Activated naive CD8-positive, alpha-beta T cell treated with anti-CD3 and anti-CD28 coated beads, Interleukin-2, amount 10 ng/mL, durations not matched to agents 7 days and 5 days (primary cell): ENCODE data around the gene XXYLT1. TPM values are rescaled to one million over a fixed set of nuclear protein-coding genes. Genes with fewer than 3 reads are reported as not detected.

Source experiments
- microRNA-seq: library from miRNA; unstranded; fragments of <30 nt; microRNA quantifications from one replicate; pipeline ENCODE4 v1.2.0, GENCODE V29; 2022
- total RNA-seq, 2 experiments: library from RNA; stranded (reverse); gene quantifications; one replicate each; pipeline ENCODE4 v1.2.3, GENCODE V29; 2021

XXYLT1 gene
- total RNA-seq, 2 experiments from 2014 or later, result 6.8 to 8.3 TPM

Small RNA genes lying within 50 kb of the gene (microRNA-seq; reads per million reads assigned to microRNA genes)
- gene MIR3137, result not detected

Other genes starting within 250 kb of the XXYLT1 start
- gene ACAP2, start 171.9 kb upstream of the XXYLT1 start, total RNA-seq, result 10 to 100 TPM; 68.3 to 73.4 TPM